Muscle of arm (tissue), 14 donors: ENCODE measurements around the gene ACTR1B. TPM values are rescaled to one million over a fixed set of nuclear protein-coding genes. Genes with fewer than 3 reads are reported as not detected.
"Not testable (repeated sequence)": the region's sequence is repeated elsewhere in the genome, so short reads cannot be mapped to it uniquely, and the experiment has no call there.

Experiments
- DNase-seq: peaks from one replicate; pipeline ENCODE4 v3.0.0-alpha.2; 2013
- long read RNA-seq, 11 donors: transcript quantifications; one replicate each; lab custom pipeline, GENCODE V29; 2026
- polyA plus RNA-seq, 12 donors: library from polyadenylated mRNA; unstranded; fragments of 120-200 nt; gene quantifications; one replicate each; pipeline ENCODE4 v1.2.1, GENCODE V29; 2013; ENCODE audit not compliant: insufficient read length in 12 of 12

The ACTR1B gene
- polyA plus RNA-seq: 10 to 100 TPM in 11 of 12 donors, not detected in 1; 29.8 to 50.0 (median 43.0) TPM
- long read RNA-seq, donor 1, transcript ACTR1B-201 (11 exons, 2,243 nt): major isoform, 7 of 7 reads
- long read RNA-seq, donor 1, partial matches to known transcripts: 0 of 7 reads
- long read RNA-seq, donor 1, other reads (novel, unspliced or antisense): 0 of 7 reads
- long read RNA-seq, donor 2, transcript ACTR1B-201 (11 exons, 2,243 nt): major isoform, 17 of 17 reads
- long read RNA-seq, donor 2, partial matches to known transcripts: 0 of 17 reads
- long read RNA-seq, donor 2, other reads (novel, unspliced or antisense): 0 of 17 reads
- long read RNA-seq, donor 3, transcript ACTR1B-201 (11 exons, 2,243 nt): major isoform, 9 of 361 reads
- long read RNA-seq, donor 3, partial matches to known transcripts: 352 of 361 reads
- long read RNA-seq, donor 3, other reads (novel, unspliced or antisense): 0 of 361 reads
- long read RNA-seq, donor 4, partial matches to known transcripts: 0 of 4 reads
- long read RNA-seq, donor 4, other reads (novel, unspliced or antisense): 0 of 4 reads
- long read RNA-seq, donor 5, transcript ACTR1B-201 (11 exons, 2,243 nt): major isoform, 22 of 22 reads
- long read RNA-seq, donor 5, partial matches to known transcripts: 0 of 22 reads
- long read RNA-seq, donor 5, other reads (novel, unspliced or antisense): 0 of 22 reads
- long read RNA-seq, donor 6, transcript ACTR1B-201 (11 exons, 2,243 nt): major isoform, 9 of 9 reads
- long read RNA-seq, donor 6, partial matches to known transcripts: 0 of 9 reads
- long read RNA-seq, donor 6, other reads (novel, unspliced or antisense): 0 of 9 reads
- long read RNA-seq, donor 7, transcript ACTR1B-201 (11 exons, 2,243 nt): major isoform, 11 of 18 reads
- long read RNA-seq, donor 7, partial matches to known transcripts: 7 of 18 reads
- long read RNA-seq, donor 7, other reads (novel, unspliced or antisense): 0 of 18 reads
- long read RNA-seq, donor 8, transcript ACTR1B-201 (11 exons, 2,243 nt): major isoform, 12 of 34 reads
- long read RNA-seq, donor 8, partial matches to known transcripts: 21 of 34 reads
- long read RNA-seq, donor 8, other reads (novel, unspliced or antisense): 0 of 34 reads
- long read RNA-seq, donor 9, partial matches to known transcripts: 0 of 4 reads
- long read RNA-seq, donor 9, other reads (novel, unspliced or antisense): 0 of 4 reads
- long read RNA-seq, donor 10, transcript ACTR1B-201 (11 exons, 2,243 nt): major isoform, 11 of 23 reads
- long read RNA-seq, donor 10, partial matches to known transcripts: 12 of 23 reads
- long read RNA-seq, donor 10, other reads (novel, unspliced or antisense): 0 of 23 reads
- long read RNA-seq, donor 11, transcript ACTR1B-201 (11 exons, 2,243 nt): major isoform, 13 of 34 reads
- long read RNA-seq, donor 11, partial matches to known transcripts: 21 of 34 reads
- long read RNA-seq, donor 11, other reads (novel, unspliced or antisense): 0 of 34 reads

GRCh38 chr2:97663962-97664635, at the start of gene ACTR1B:
Gene ACTR1B, minus strand, starts transcription at chr2:97664044. Its CDS starts 154 bp downstream, at chr2:97663890.
- peak; percentile 98 for DNase-seq

DNA sequence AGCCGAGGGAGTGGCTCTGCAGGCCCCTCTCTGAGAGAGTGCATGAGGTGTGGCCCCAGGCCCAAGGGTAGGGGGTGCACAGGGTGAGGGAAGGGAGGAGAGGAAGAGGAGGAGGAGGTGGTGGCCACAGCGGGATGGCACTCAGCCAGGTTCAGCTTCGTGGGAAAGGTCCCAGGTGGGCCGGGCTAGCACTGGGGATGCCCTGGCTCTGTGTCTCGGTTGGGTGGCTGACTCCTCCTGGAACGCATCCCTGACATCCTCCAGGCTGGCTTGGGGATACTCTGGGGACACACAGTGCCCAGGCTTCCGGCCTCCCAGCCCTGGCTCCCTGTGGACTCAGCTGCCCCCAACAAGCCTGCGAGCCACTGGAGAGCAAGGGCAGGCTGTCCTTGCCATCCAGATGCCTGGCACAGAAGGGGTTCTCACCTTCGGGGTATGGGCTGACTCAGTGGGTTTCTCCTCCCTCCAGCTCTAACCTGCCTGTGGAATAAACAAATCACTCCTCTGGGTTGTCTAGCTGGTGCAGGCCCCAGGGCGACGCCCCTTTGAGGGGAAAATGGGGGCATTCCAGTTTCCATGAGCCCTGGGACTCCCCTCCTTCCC, 49.0 kb upstream of the ACTR1B start:
- no peak for DNase-seq

- not testable (repeated sequence) for DNase-seq
These were observed 48.3 kb upstream of the ACTR1B start for GRCh38 chr2:97712175-97712574.

DNA sequence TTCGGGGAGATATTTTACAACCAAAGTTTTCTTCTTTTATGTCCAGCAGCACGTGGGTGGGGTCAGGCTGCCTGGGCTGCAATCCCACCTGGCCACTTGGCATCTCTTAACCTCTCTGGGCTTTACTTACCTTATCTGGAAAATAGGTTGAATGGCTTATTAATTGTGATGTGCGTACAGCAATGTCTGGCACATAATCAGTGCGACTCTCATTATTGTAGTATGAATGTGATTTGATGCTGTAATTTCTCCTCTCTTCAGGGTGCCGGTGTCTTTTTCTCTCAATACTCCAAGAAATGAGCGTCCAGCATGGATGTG, 47.5 kb upstream of the ACTR1B start:
- no peak for DNase-seq

DNA sequence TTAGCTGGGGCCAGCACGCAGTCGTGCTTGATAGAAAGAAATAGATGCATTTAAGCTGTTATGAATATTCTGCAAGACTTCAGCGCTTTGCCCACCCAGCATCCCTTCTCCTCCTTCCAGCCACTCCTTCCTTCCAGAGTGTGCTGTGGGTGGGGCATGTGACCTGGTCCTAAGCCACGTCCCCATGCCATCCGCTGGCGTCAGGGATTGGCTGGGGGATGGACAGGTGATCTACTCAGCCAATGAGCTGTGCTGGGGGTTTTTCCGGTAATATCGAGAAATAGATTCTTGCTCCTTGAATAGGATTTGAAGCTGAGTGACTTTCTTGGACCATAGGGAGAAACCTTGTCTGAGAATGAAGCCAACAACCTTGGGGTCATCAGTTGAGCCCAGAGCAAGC, 44.8 kb upstream of the ACTR1B start:
- DNase-seq: no peak

- no peak for DNase-seq
These were observed 44.2 kb upstream of the ACTR1B start for GRCh38 chr2:97708048-97708380.

DNA sequence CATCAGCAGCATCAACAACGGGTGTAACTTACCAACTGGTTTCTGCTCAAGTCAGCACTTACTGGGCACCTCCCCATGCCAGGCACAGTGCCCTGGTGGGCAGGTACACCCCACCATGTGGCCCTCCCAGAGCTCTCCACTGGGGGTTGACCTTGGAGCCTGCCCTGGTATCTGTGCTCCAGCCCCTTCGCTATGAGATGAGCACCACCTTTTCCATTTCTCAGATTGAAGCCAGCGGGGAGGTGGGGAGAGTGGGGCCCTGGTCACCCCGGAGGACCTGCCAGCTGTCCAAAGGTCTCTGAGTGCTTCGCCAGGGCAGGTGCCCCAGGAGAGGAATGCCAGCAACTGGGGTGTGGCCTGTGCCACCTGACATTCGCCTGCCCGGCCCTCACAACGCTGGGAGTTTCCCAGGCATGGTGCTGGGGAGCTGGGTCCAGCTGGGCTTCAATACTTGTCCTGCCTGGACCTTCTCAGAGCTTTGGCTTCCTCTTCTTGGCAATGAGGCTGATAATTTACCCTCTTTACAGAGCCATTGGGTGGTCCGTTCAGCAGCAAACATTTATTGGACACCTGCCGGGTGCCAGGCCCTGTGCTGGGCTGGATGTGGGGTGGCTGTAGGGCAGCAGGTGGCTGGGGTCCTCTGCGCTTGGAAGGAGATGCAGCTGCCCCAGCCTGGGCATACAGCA, 43.7 kb upstream of the ACTR1B start:
- no peak for DNase-seq

DNA sequence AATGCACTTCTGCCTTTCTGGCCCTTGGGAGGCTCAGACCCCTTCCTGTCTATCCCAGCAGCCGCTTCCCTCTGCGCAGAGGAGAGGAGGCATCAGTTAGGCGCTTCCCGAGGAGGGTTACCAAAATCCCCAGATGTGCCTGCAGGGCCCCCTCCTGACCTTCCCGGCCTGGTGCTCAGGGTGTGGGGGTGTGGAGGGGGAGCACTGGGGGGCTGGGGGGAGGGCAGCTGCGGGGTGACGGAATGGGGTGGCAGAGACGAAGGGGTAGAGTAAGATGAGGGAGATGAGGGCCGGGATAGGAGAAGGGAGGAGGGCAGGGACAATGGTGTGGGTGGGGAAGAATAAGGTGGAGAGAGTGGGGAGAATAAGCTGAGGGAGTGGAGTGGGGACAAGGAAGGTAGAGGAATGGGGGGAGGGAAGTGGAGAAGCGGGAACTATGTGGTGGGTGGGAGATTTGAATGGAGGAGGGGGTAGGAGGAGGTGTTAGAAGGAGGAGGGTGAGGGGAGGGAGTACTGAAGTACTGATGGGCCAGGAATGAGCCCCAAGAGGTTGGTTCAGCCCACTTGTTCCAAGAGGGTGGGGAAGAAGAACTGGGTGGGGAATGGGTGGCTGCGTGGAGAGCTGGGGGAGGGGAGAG, 43.0 kb upstream of the ACTR1B start:
- no peak for DNase-seq

DNA sequence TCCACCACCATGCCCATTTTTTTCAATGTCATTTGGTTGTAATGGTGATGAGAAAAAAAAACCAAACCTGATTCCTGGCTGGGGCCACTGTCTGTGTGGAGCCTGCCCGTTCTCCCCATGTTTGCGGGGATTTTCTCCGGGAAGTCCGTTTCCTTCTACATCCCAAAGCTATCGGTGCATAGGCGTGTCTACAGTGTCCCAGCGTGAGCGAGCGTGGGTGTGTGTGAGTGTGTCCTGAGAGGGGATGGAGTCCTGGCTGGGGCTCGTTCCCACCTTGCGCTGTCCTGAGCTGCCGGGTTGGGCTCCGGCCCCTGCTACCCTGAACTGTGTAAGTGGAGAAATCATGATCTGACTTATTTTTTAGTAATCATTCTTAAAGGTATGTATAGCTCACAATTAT, 42.3 kb upstream of the ACTR1B start:
- DNase-seq: no peak

- no peak for DNase-seq
These were observed 41.1 kb upstream of the ACTR1B start for GRCh38 chr2:97704989-97705388.

DNA sequence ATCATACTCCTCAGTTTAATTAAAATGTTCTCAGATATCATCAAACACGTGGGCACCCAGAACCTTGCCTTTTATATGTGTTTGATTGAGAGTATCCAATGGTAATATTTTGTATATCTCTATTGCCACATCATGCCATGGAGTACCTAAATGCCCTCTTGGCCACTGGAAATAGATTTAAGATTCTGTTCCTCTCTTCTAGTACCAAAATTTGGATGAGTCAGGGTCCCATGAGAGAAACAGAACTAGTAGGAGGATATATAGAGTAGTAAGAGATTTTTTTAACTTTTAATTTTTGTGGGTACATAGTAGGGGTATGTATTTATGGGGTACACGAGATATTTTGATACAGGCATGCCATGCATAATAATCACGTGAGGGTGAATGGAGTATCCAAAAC, 39.9 kb upstream of the ACTR1B start:
- DNase-seq: no peak

- no peak for DNase-seq
These were observed 39.1 kb upstream of the ACTR1B start for GRCh38 chr2:97702731-97703470.

GRCh38 chr2:97701851-97702465, 38.1 kb upstream of the ACTR1B start:
- DNase-seq: no peak

GRCh38 chr2:97701186-97701585, 37.3 kb upstream of the ACTR1B start:
- no peak for DNase-seq

- DNase-seq: peak; percentile 49
These were observed 36.1 kb upstream of the ACTR1B start for GRCh38 chr2:97699765-97700444.

- no peak for DNase-seq
These were observed 34.7 kb upstream of the ACTR1B start for GRCh38 chr2:97698530-97698929.
